NCI-H69 (cell line): ENCODE results near the gene PIGB.
"Not testable (repeated sequence)": the region's sequence is repeated elsewhere in the genome, so short reads cannot be mapped to it uniquely, and the experiment has no call there.

Experiments
- DNase-seq: peaks from one replicate; lab custom pipeline; 2025; lab: John Stamatoyannopoulos, UW

Gene PIGB

GRCh38 chr15:55381595-55381994 is 62.6 kb downstream of the PIGB start:
- no peak for DNase-seq

GRCh38 chr15:55383687-55384086 is 64.7 kb downstream of the PIGB start:
- no peak for DNase-seq

GRCh38 chr15:55387027-55387426 is 68.0 kb downstream of the PIGB start:
- no peak for DNase-seq

GRCh38 chr15:55389264-55389607 is 70.2 kb downstream of the PIGB start:
- DNase-seq, result no peak

- DNase-seq, result no peak
Measured at GRCh38 chr15:55394694-55395093, 75.7 kb downstream of the PIGB start.

GRCh38 chr15:55398243-55398642 is 79.2 kb downstream of the PIGB start:
- DNase-seq, result no peak

- not testable (repeated sequence) for DNase-seq
Measured at GRCh38 chr15:55400050-55400449, 81.0 kb downstream of the PIGB start.

- no peak for DNase-seq
Measured at GRCh38 chr15:55401786-55402246, 82.8 kb downstream of the PIGB start.

GRCh38 chr15:55402707-55403106 is 83.7 kb downstream of the PIGB start:
- DNase-seq, result no peak

GRCh38 chr15:55403531-55403930 is 84.5 kb downstream of the PIGB start:
- peak; percentile 36 for DNase-seq
